K562 (cell line): ENCODE measurements around the gene EPDR1. TPM values are rescaled to one million over a fixed set of nuclear protein-coding genes. Genes with fewer than 3 reads are reported as not detected.

Experiments used
- ATAC-seq: fragments of 200-7000 bp; cut with Tn5 transposase; 3 replicates; pipeline ENCODE4 v1.9.1; 2020; ENCODE audit warnings: moderate library complexity
- Bru-seq: library from RNA; stranded (reverse); fragments of 400-500 nt; gene quantifications from one replicate; lab custom pipeline; 2021; lab: Mats Ljungman, UMichigan
- BruChase-seq, 2 experiments: library from RNA; stranded (reverse); fragments of 400-500 nt; gene quantifications; one replicate each; lab custom pipeline; 2021; lab: Mats Ljungman, UMichigan
- BruUV-seq: library from RNA; stranded (reverse); fragments of 400-500 nt; replicated peaks from 2 replicates; lab custom pipeline; 2021; lab: Mats Ljungman, UMichigan
- CTCF ChIA-PET: fragments of 300-600 bp; formaldehyde crosslinking; extraction: SDS; loops from one replicate; lab custom pipeline; 2021; ENCODE audit warnings: low intra/inter-chr PET ratio; lab: Yijun Ruan, JAX
- POLR2A ChIA-PET: fragments of 300-600, 350-650 bp; sonication (Branson Sonifier 250); formaldehyde crosslinking; extraction: SDS; loops from one replicate; lab custom pipeline; 2021; ENCODE audit warnings: antibody characterized with exemption, inconsistent platforms; lab: Yijun Ruan, JAX
- DNase-seq, 4 experiments: peaks; one replicate each; pipeline versions ENCODE4 v3.0.0 to v3.0.0-alpha.2; 2011 to 2018; ENCODE audit warnings: low spot score in 3 of 4, mixed read lengths in 3 of 4; ENCODE audit errors: extremely low read depth in 1 of 4
- FAIRE-seq: peaks from 2 replicates; lab custom pipeline; 2011; peaks lifted over from hg19 to GRCh38; lab: Jason Lieb, UNC
- H2AFZ ChIP-seq: 2 replicates; pipeline ENCODE4 v1.6.0; 2011; ENCODE audit warnings: low read depth, low read length, control low read depth, inconsistent platforms
- H3K27ac ChIP-seq: fragments of 200-600 bp; 3 replicates; pipeline ENCODE4 v1.8.0; 2011; ENCODE audit warnings: low read depth, mild to moderate bottlenecking, control low read depth, inconsistent platforms, low read length, moderate library complexity, mixed read lengths; ENCODE audit errors: extremely low read depth
- H3K27me3 ChIP-seq, 2 experiments: fragments of 300-600 bp in 1 of 2; 2 replicates in 1 of 2; 3 replicates in 1 of 2; pipeline versions ENCODE4 v1.6.0 to v1.8.0; 2011; ENCODE audit warnings: inconsistent platforms in 2 of 2, low read length in 2 of 2, mild to moderate bottlenecking in 1 of 2, mixed read lengths in 1 of 2, moderate library complexity in 1 of 2; ENCODE audit not compliant: control insufficient read depth in 2 of 2, insufficient read depth in 2 of 2
- H3K36me3 ChIP-seq: fragments of 300-600 bp; 3 replicates; pipeline ENCODE4 v1.8.0; 2011; ENCODE audit warnings: mild to moderate bottlenecking, low read length, inconsistent platforms; ENCODE audit not compliant: control insufficient read depth, insufficient read depth
- H3K4me1 ChIP-seq, 2 experiments: fragments of 200-600 bp in 1 of 2; replicated peaks in 1 of 2; 2 replicates in 1 of 2; 3 replicates in 1 of 2; pipeline versions ENCODE4 v1.5.1 to v1.8.0; 2011; ENCODE audit warnings: inconsistent platforms in 2 of 2, low read length in 2 of 2, mild to moderate bottlenecking in 1 of 2, mixed read lengths in 1 of 2, moderate library complexity in 1 of 2; ENCODE audit not compliant: control insufficient read depth in 2 of 2, insufficient read depth in 2 of 2
- H3K4me2 ChIP-seq: 2 replicates; pipeline ENCODE4 v1.6.1; 2011; ENCODE audit warnings: low read length, control low read depth, inconsistent platforms, mixed read lengths; ENCODE audit not compliant: insufficient read depth
- H3K4me3 ChIP-seq: fragments of 200-600 bp; sonication (generic), shearing (Covaris generic); 2 replicates; pipeline ENCODE4 v1.5.1; 2016; ENCODE audit warnings: control low read depth, inconsistent platforms
- H3K79me2 ChIP-seq: fragments of 200-600 bp; 3 replicates; pipeline ENCODE4 v1.8.0; 2011; ENCODE audit warnings: low read length, inconsistent platforms; ENCODE audit not compliant: control insufficient read depth, insufficient read depth
- H3K9ac ChIP-seq, 2 experiments: 2 replicates each; pipeline versions ENCODE4 v1.6.0 to v1.6.1; 2011; ENCODE audit warnings: low read depth in 2 of 2, low read length in 2 of 2, control low read depth in 1 of 2, inconsistent platforms in 1 of 2, mild to moderate bottlenecking in 1 of 2, mixed read lengths in 1 of 2; ENCODE audit not compliant: insufficient read depth in 1 of 2
- H3K9me1 ChIP-seq: one replicate; pipeline ENCODE4 v1.6.0; 2011; ENCODE audit warnings: inconsistent platforms, mild to moderate bottlenecking, low read length, moderate library complexity; ENCODE audit not compliant: control insufficient read depth, insufficient read depth
- H3K9me3 ChIP-seq: replicated peaks from 2 replicates; pipeline ENCODE4 v1.5.1; 2011; ENCODE audit warnings: low read depth, low read length, inconsistent platforms; ENCODE audit not compliant: control insufficient read depth, insufficient read depth
- H4K20me1 ChIP-seq: replicated peaks from 2 replicates; pipeline ENCODE4 v1.6.1; 2011; ENCODE audit warnings: low read length, inconsistent platforms, mixed read lengths; ENCODE audit not compliant: control insufficient read depth, insufficient read depth
- MAFK ChIP-seq: IDR thresholded peaks from 2 replicates; pipeline ENCODE4 v1.6.1; 2011; ENCODE audit warnings: low read length, improper control_type of control experiment
- WGBS: fragments of 100-300 bp; shearing (Covaris generic); methylation state at CpG from one replicate; pipeline ENCODE4 v1.1.6; 2016; ENCODE audit warnings: low coverage, mixed read lengths; ENCODE audit not compliant: insufficient coverage; ENCODE audit errors: missing lambda C conversion rate; 5-methylcytosine and 5-hydroxymethylcytosine counted together
- in situ Hi-C: fragments of 300-500 bp; cut with MboI; formaldehyde crosslinking; loops from 4 replicates; pipeline ENCODE4 v1.15.0; 2018; ENCODE audit warnings: inconsistent platforms, mixed read lengths
- intact Hi-C: fragments of 100-400 bp; cut with micrococcal nuclease; formaldehyde crosslinking; loops from 2 replicates; pipeline ENCODE4 v1.14.2; 2022
- long read RNA-seq, 3 experiments: library from polyadenylated mRNA in 2 of 3; library from RNA in 1 of 3; unstranded in 2 of 3; stranded (forward) in 1 of 3; transcript quantifications; one replicate each; pipeline ENCODE4 v2.0.0, GENCODE V29; 2019 to 2022
- polyA minus RNA-seq, 3 experiments: library from RNA; depleted of rRNA, polyadenylated mRNA; stranded (reverse); fragments of >200 nt; gene quantifications; 2 replicates each; pipeline ENCODE4 v1.2.3, GENCODE V29; 2011
- polyA plus RNA-seq, 8 experiments: library from polyadenylated mRNA; depleted of rRNA in 4 of 8; stranded (reverse) in 5 of 8; unstranded in 3 of 8; fragments of >200 nt; fragmentation: Nextera tagmentation in 2 of 8; fragmentation: Illumina TruSeq in 1 of 8; extraction: Ambion mirVana in 2 of 8; extraction: Trizol in 1 of 8; gene quantifications; 2 replicates each; pipeline versions ENCODE4 v1.2.1 to v1.2.3, GENCODE V29; 2011 to 2014; ENCODE audit warnings: inconsistent platforms in 1 of 8, missing spikeins in 1 of 8
- total RNA-seq, 7 experiments: library from RNA; depleted of rRNA in 6 of 7; stranded (reverse); fragments of >200 nt in 6 of 7; fragmentation: Illumina TruSeq in 2 of 7; extraction: Trizol in 2 of 7; gene quantifications; 2 replicates each; pipeline versions ENCODE4 v1.2.1 to v1.2.3, GENCODE V29; 2011 to 2021; ENCODE audit warnings: low replicate concordance in 1 of 7

Gene EPDR1
- total RNA-seq (2011; cell fraction: chromatin; rRNA removed; ENCODE audit: low replicate concordance): not detected in 2 replicates
- not detected in 2 replicates for total RNA-seq (2011; cell fraction: nucleolus; rRNA removed)
- total RNA-seq (2011; cell fraction: nucleoplasm; rRNA removed): not detected in 2 replicates
- total RNA-seq (2014; rRNA removed) (not detected in 2 replicates), total RNA-seq (2014; rRNA removed; fragmentation: Illumina TruSeq; extraction: Trizol) (not detected in 2 replicates), total RNA-seq (2015; rRNA removed; fragmentation: Illumina TruSeq; extraction: Trizol) (not detected in 2 replicates), total RNA-seq (2021) (0.11 and 0.22 TPM in 2 replicates), polyA plus RNA-seq (2011; rRNA removed) (not detected in 2 replicates), polyA plus RNA-seq (2014; fragmentation: Illumina TruSeq; extraction: Trizol) (not detected in 2 replicates), polyA plus RNA-seq (2014; fragmentation: Nextera tagmentation; extraction: Ambion mirVana) (under 1 TPM in 1 of 2 experiments, not detected in 1; 0.01 TPM), polyA plus RNA-seq (2014; rRNA removed) (not detected in 2 replicates), polyA minus RNA-seq (2011; rRNA and poly(A)+ RNA removed) (not detected in 2 replicates), Bru-seq, nascent RNA (percentile 7 among the genes with signal in this experiment), BruChase-seq, experiment 1, labeled RNA remaining after a 2-hour chase (percentile 7 among the genes with signal in this experiment), BruChase-seq, experiment 2, labeled RNA remaining after a 6-hour chase (percentile 11 among the genes with signal in this experiment)
- polyA plus RNA-seq (2011; cell fraction: cytosol; rRNA removed): not detected in 2 replicates
- not detected in 2 replicates for polyA plus RNA-seq (2011; cell fraction: nucleus; rRNA removed)
- not detected in 2 replicates for polyA plus RNA-seq (2012)
- not detected in 2 replicates for polyA minus RNA-seq (2011; cell fraction: cytosol; rRNA and poly(A)+ RNA removed)
- polyA minus RNA-seq (2011; cell fraction: nucleus; rRNA and poly(A)+ RNA removed): not detected in 2 replicates
- long read RNA-seq, experiment 1: 0 reads
- long read RNA-seq, experiment 2: 0 reads
- long read RNA-seq, experiment 3: 0 reads

DNA sequence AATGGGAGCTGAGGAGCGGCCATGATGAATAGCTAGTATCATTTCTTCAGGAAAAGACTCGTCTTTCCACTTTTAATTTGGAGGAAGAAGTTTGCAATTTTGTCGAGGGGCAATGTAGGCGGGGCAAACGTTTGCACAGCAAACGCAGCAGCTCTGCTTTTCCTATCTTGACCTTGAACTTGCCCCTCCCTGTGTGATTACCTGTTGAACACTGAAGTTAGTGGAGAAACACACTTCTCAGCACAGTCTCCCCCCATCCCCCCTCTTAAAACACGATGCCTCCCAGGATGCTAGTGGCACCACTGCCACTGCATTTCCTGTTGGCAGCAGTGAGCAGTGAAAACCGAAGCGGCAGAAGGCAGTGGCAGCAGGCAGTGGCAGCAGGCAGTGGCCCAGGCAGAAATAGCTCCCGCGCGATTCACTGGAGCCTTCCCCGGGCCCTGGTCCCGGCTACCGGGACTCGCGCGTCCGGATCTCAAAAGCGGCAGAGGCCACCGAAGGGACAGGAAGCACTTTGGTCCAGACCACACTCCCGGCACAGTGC lies at the start of gene EPDR1:
Gene EPDR1, plus strand, starts transcription at position 336 of the 544 bp plus-strand sequence. CDS start 300 bp downstream, outside the sequence.
- Histone ChIP-seq H3K4me2 (peak within 1 kb of the TSS; percentile 40; the same call in 1 of the 2 replicates), H3K9ac (peak within 1 kb of the TSS; percentile 31 to 34; a peak in 3 of 4 replicates), H3K4me1 (peaks cover 9 to 26% of the 10 kb centered on the region in 2 experiments; a peak in 4 of 5 replicates), H3K79me2 (no peaks in the 10 kb centered on the region), H3K9me1 (no peaks in the 10 kb centered on the region), H2AFZ (peak within 1 kb of the TSS; percentile 94), H3K27ac (peak within 1 kb of the TSS; percentile 64), H3K9me3 (no peaks in the 10 kb centered on the region), H3K27me3 (peaks cover 0 to 8% of the 10 kb centered on the region in 2 experiments; a peak in 3 of 5 replicates), H4K20me1 (no peaks in the 10 kb centered on the region), H3K4me3 (no peak within 1 kb of the TSS), H3K36me3 (no peaks in the 10 kb centered on the region)
- no peak for FAIRE-seq
- no peak for DNase-seq
- intact Hi-C loops: no loop called here
- ATAC-seq: no peak
- in situ Hi-C loops: no loop called here
- 64% methylated on average over 11 of the region's 22 CpGs for WGBS
- BruUV-seq: no TSS peak
- POLR2A ChIA-PET: no interaction called here
- CTCF ChIA-PET: interaction anchor here (0.6 kb wide), 1 partner anchor 186 kb away, joined by 3 read pairs; no protein-coding TSS in a partner anchor
- TF ChIP-seq MAFK: no peak
